PC-3 (cell line): ENCODE results near the gene TUBA4A. TPM values are rescaled to one million over a fixed set of nuclear protein-coding genes. Genes with fewer than 3 reads are reported as not detected.

Source experiments
- ATAC-seq: fragments of 200-7000 bp; cut with Tn5 transposase; 2 replicates; pipeline ENCODE4 v1.9.1; 2020; ENCODE audit warnings: mild to moderate bottlenecking, moderate library complexity
- BruUV-seq: library from RNA; stranded (reverse); fragments of 400-500 nt; replicated peaks from 2 replicates; lab custom pipeline; 2021; lab: Mats Ljungman, UMichigan
- CTCF ChIA-PET: fragments of 300-600 bp; sonication (Branson Sonifier 250); formaldehyde crosslinking; loops from one replicate; lab custom pipeline; 2022; ENCODE audit warnings: antibody characterized with exemption; lab: Charles Lee
- POLR2A ChIA-PET: fragments of 300-600 bp; sonication (Branson Sonifier 250); formaldehyde crosslinking; loops from one replicate; lab custom pipeline; 2022; ENCODE audit warnings: antibody characterized with exemption; ENCODE audit not compliant: unreplicated experiment; lab: Charles Lee
- DNase-seq: peaks from one replicate; pipeline ENCODE4 v3.0.0-alpha.2; 2015
- H2AFZ ChIP-seq: fragments of 300-600 bp; sonication (generic); 2 replicates; pipeline ENCODE4 v1.6.0; 2016; ENCODE audit warnings: antibody characterized with exemption, low read length
- H3F3A ChIP-seq: fragments of 300-600 bp; sonication (generic); one replicate; pipeline ENCODE4 v1.6.0; 2017; ENCODE audit warnings: antibody characterized with exemption, low read length, control low read depth, mild to moderate bottlenecking; ENCODE audit not compliant: unreplicated experiment
- H3K27ac ChIP-seq: fragments of 300-600 bp; sonication (generic); 2 replicates; pipeline ENCODE4 v1.5.1; 2016; ENCODE audit warnings: mild to moderate bottlenecking, low read length
- H3K27me3 ChIP-seq: fragments of 300-600 bp; sonication (generic); 2 replicates; pipeline ENCODE4 v1.6.1; 2016; ENCODE audit warnings: low read length, mixed read lengths
- H3K36me3 ChIP-seq: fragments of 300-600 bp; sonication (generic); 2 replicates; pipeline ENCODE4 v1.6.1; 2016; ENCODE audit warnings: low read depth, mixed run types, low read length, mixed read lengths
- H3K4me1 ChIP-seq: fragments of 300-600 bp; sonication (generic); 2 replicates; pipeline ENCODE4 v1.5.1; 2016; ENCODE audit warnings: low read length; ENCODE audit not compliant: insufficient read depth
- H3K4me2 ChIP-seq: fragments of 300-600 bp; sonication (generic); 2 replicates; pipeline ENCODE4 v1.6.0; 2016; ENCODE audit warnings: low read length
- H3K4me3 ChIP-seq: fragments of 300-600 bp; sonication (generic); 2 replicates; pipeline ENCODE4 v1.5.1; 2016; ENCODE audit warnings: mild to moderate bottlenecking, low read length, mixed read lengths
- H3K79me2 ChIP-seq: fragments of 300-600 bp; sonication (generic); 2 replicates; pipeline ENCODE4 v1.6.1; 2017; ENCODE audit warnings: low read length, mixed read lengths
- H3K9ac ChIP-seq: fragments of 300-600 bp; sonication (generic); 2 replicates; pipeline ENCODE4 v1.6.0; 2016; ENCODE audit warnings: mild to moderate bottlenecking, low read length
- H3K9me2 ChIP-seq: fragments of 300-600 bp; sonication (generic); replicated peaks from 2 replicates; pipeline ENCODE4 v1.6.1; 2016; ENCODE audit warnings: mixed run types, low read length, mixed read lengths
- H3K9me3 ChIP-seq: fragments of 300-600 bp; sonication (generic); 2 replicates; pipeline ENCODE4 v1.6.1; 2016; ENCODE audit warnings: low read length, mixed read lengths
- H4K20me1 ChIP-seq: fragments of 300-600 bp; sonication (generic); 2 replicates; pipeline ENCODE4 v1.6.1; 2016; ENCODE audit warnings: low read length, mixed read lengths
- CTCF ChIP-seq: fragments of 300-600 bp; sonication (generic); conservative IDR thresholded peaks from 2 replicates; pipeline ENCODE4 v1.5.1; 2017; ENCODE audit warnings: antibody characterized with exemption, low read depth, mild to moderate bottlenecking, low read length
- EZH2 ChIP-seq: fragments of 300-600 bp; sonication (generic); IDR thresholded peaks from one replicate; pipeline ENCODE4 v1.6.1; 2017; ENCODE audit warnings: antibody characterized with exemption, mild to moderate bottlenecking, low read length; ENCODE audit not compliant: unreplicated experiment
- EZH2phosphoT487 ChIP-seq: fragments of 300-600 bp; sonication (generic); IDR thresholded peaks from 2 replicates; pipeline ENCODE4 v1.6.1; 2018; ENCODE audit warnings: mild to moderate bottlenecking, antibody characterized with exemption, low read length, borderline replicate concordance
- intact Hi-C: fragments of 100-400 bp; cut with micrococcal nuclease; formaldehyde crosslinking; loops from 2 replicates; pipeline ENCODE4 v1.9.0; 2023
- total RNA-seq: library from RNA; depleted of rRNA; stranded (reverse); fragments of >200 nt; gene quantifications from 2 replicates; pipeline ENCODE4 v1.2.3, GENCODE V29; 2014

The TUBA4A gene
- total RNA-seq, 1 experiment from 2014 or later: 75.4 TPM

- Histone ChIP-seq H3K4me1 (peaks cover 19% of the 10 kb centered on the region), H3K79me2 (peaks cover 8% of the 10 kb centered on the region; the same call in 1 of the 2 replicates), H3K4me2 (no peak overlapping the region), H3K9me3 (no peaks in the 10 kb centered on the region), H3K9ac (no peak overlapping the region), H3K36me3 (peaks cover 6% of the 10 kb centered on the region), H4K20me1 (no peaks in the 10 kb centered on the region), H3K27me3 (no peaks in the 10 kb centered on the region), H2AFZ (no peak overlapping the region), H3K4me3 (no peak overlapping the region), H3K9me2 (no peaks in the 10 kb centered on the region), H3K27ac (no peak overlapping the region), H3F3A (peaks cover 3% of the 10 kb centered on the region)
- POLR2A ChIA-PET: no interaction called here
- TF ChIP-seq EZH2phosphoT487: no peak
- TF ChIP-seq CTCF: no peak
- no peak for TF ChIP-seq EZH2
- intact Hi-C loops: no loop called here
- BruUV-seq: no TSS peak
- CTCF ChIA-PET: no interaction called here
- ATAC-seq (no peak), DNase-seq (no peak)
These were observed 37.2 kb downstream of the TUBA4A start for GRCh38 chr2:219216535-219216915.

- no peak overlapping the region for H3K4me2 ChIP-seq
- no peak overlapping the region for H3K27ac ChIP-seq
- H3F3A ChIP-seq: peaks cover 3% of the 10 kb centered on the region
- no peak for TF ChIP-seq EZH2
- no peak for TF ChIP-seq CTCF
- no peak for TF ChIP-seq EZH2phosphoT487
- H3K9ac ChIP-seq: no peak overlapping the region
- no peaks in the 10 kb centered on the region for H4K20me1 ChIP-seq
- no peaks in the 10 kb centered on the region for H3K9me3 ChIP-seq
- intact Hi-C loops: no loop called here
- no peak overlapping the region for H3K4me3 ChIP-seq
- H3K27me3 ChIP-seq: no peaks in the 10 kb centered on the region
- BruUV-seq: no TSS peak
- ChIA-PET CTCF (no interaction called here), POLR2A (no interaction called here)
- H2AFZ ChIP-seq: no peak overlapping the region
- DNase-seq (no peak), ATAC-seq (no peak)
- peaks cover 19% of the 10 kb centered on the region for H3K4me1 ChIP-seq
- H3K36me3 ChIP-seq: peaks cover 6% of the 10 kb centered on the region
- H3K9me2 ChIP-seq: no peaks in the 10 kb centered on the region
- H3K79me2 ChIP-seq: peaks cover 8% of the 10 kb centered on the region; the same call in 1 of the 2 replicates
These were observed 37.7 kb downstream of the TUBA4A start for GRCh38 chr2:219215871-219216534.

- ChIA-PET POLR2A (no interaction called here), CTCF (no interaction called here)
- peaks cover 4% of the 10 kb centered on the region for H3K36me3 ChIP-seq
- H3K79me2 ChIP-seq: peaks cover 8% of the 10 kb centered on the region; the same call in 1 of the 2 replicates
- intact Hi-C loops: no loop called here
- no peak overlapping the region for H3K4me3 ChIP-seq
- no peaks in the 10 kb centered on the region for H3K9me3 ChIP-seq
- DNase-seq (no peak), ATAC-seq (no peak)
- no peaks in the 10 kb centered on the region for H3K27me3 ChIP-seq
- TF ChIP-seq EZH2 (no peak), EZH2phosphoT487 (no peak), CTCF (no peak)
- no peak overlapping the region for H2AFZ ChIP-seq
- no peak overlapping the region for H3K4me2 ChIP-seq
- no TSS peak for BruUV-seq
- no peaks in the 10 kb centered on the region for H4K20me1 ChIP-seq
- peaks cover 19% of the 10 kb centered on the region for H3K4me1 ChIP-seq
- H3K9me2 ChIP-seq: no peaks in the 10 kb centered on the region
- no peak overlapping the region for H3K9ac ChIP-seq
- no peak overlapping the region for H3K27ac ChIP-seq
- peaks cover 3% of the 10 kb centered on the region for H3F3A ChIP-seq
These were observed 38.9 kb downstream of the TUBA4A start for GRCh38 chr2:219214786-219215185.
